Endothelial cell of umbilical vein (primary cell): ENCODE measurements around the gene FAM98C. TPM values are rescaled to one million over a fixed set of nuclear protein-coding genes. Genes with fewer than 3 reads are reported as not detected.
"Not testable (repeated sequence)": the region's sequence is repeated elsewhere in the genome, so short reads cannot be mapped to it uniquely, and the experiment has no call there.

Experiments
- BruUV-seq: library from RNA; stranded (reverse); fragments of 400-500 nt; replicated peaks from 2 replicates; lab custom pipeline; 2021; lab: Mats Ljungman, UMichigan
- CTCF ChIA-PET: fragments of 300-600, 350-600 bp; sonication (Branson Sonifier 250); formaldehyde crosslinking; loops from one replicate; lab custom pipeline; 2021; ENCODE audit warnings: antibody characterized with exemption, inconsistent platforms; lab: Charles Lee
- POLR2A ChIA-PET: fragments of 300-600, 350-600 bp; sonication (Branson Sonifier 250); formaldehyde crosslinking; loops from one replicate; lab custom pipeline; 2021; ENCODE audit warnings: antibody characterized with exemption, inconsistent platforms; lab: Charles Lee
- DNase-seq: peaks from one replicate; pipeline ENCODE4 v3.0.0-alpha.2; 2011; ENCODE audit warnings: low read depth, low spot score
- FAIRE-seq: peaks from 2 replicates; lab custom pipeline; 2011; peaks lifted over from hg19 to GRCh38; lab: Jason Lieb, UNC
- H2AFZ ChIP-seq: 2 replicates; pipeline ENCODE4 v1.6.0; 2012; ENCODE audit warnings: low read depth, low read length, control low read depth, inconsistent platforms
- H3K27ac ChIP-seq: 2 replicates; pipeline ENCODE4 v1.5.1; 2011; ENCODE audit warnings: low read depth, mild to moderate bottlenecking, control low read depth, low read length, moderate library complexity; ENCODE audit not compliant: insufficient read depth
- H3K27me3 ChIP-seq, 2 experiments: 2 replicates each; pipeline versions ENCODE4 v1.6.0 to v1.6.1; 2011; ENCODE audit warnings: low read length in 2 of 2, mixed read lengths in 1 of 2; ENCODE audit not compliant: control insufficient read depth in 2 of 2, insufficient read depth in 2 of 2
- H3K36me3 ChIP-seq, 2 experiments: 2 replicates in 1 of 2; 3 replicates in 1 of 2; pipeline ENCODE4 v1.5.1; 2011; ENCODE audit warnings: low read length in 2 of 2, mild to moderate bottlenecking in 1 of 2, moderate library complexity in 1 of 2; ENCODE audit not compliant: control insufficient read depth in 2 of 2, insufficient read depth in 2 of 2; ENCODE audit errors: extremely low read depth in 1 of 2
- H3K4me1 ChIP-seq: 3 replicates; pipeline ENCODE4 v1.5.1; 2011; ENCODE audit warnings: mild to moderate bottlenecking, low read length; ENCODE audit not compliant: control insufficient read depth, insufficient read depth; ENCODE audit errors: extremely low read depth
- H3K4me2 ChIP-seq: 2 replicates; pipeline ENCODE4 v1.6.1; 2011; ENCODE audit warnings: low read length, control low read depth, mixed read lengths; ENCODE audit not compliant: insufficient read depth
- H3K4me3 ChIP-seq, 3 experiments: fragments of 200-600 bp in 1 of 3; sonication (generic), shearing (Covaris generic) in 1 of 3; replicated peaks in 1 of 3; 2 replicates each; pipeline ENCODE4 v1.5.1; 2011 to 2016; ENCODE audit warnings: control low read depth in 3 of 3, low read length in 3 of 3, mild to moderate bottlenecking in 2 of 3, inconsistent platforms in 1 of 3, low read depth in 1 of 3, moderate library complexity in 1 of 3; ENCODE audit not compliant: insufficient read depth in 1 of 3
- H3K79me2 ChIP-seq: 2 replicates; pipeline ENCODE4 v1.6.0; 2012; ENCODE audit warnings: low read length, inconsistent platforms; ENCODE audit not compliant: control insufficient read depth, insufficient read depth
- H3K9ac ChIP-seq: replicated peaks from 2 replicates; pipeline ENCODE3; 2011; ENCODE audit warnings: low read length, control low read depth; ENCODE audit not compliant: insufficient read depth; ENCODE audit errors: extremely low read depth
- H3K9me1 ChIP-seq: replicated peaks from 3 replicates; pipeline ENCODE4 v1.6.0; 2011; ENCODE audit warnings: mild to moderate bottlenecking, low read length; ENCODE audit not compliant: control insufficient read depth, insufficient read depth; ENCODE audit errors: extremely low read depth
- H3K9me3 ChIP-seq: replicated peaks from 2 replicates; pipeline ENCODE4 v1.5.1; 2012; ENCODE audit warnings: low read length, inconsistent platforms; ENCODE audit not compliant: control insufficient read depth, insufficient read depth
- H4K20me1 ChIP-seq: replicated peaks from 2 replicates; pipeline ENCODE3; 2011; ENCODE audit warnings: mild to moderate bottlenecking, low read length; ENCODE audit not compliant: control insufficient read depth, insufficient read depth; ENCODE audit errors: extremely low read depth
- EZH2 ChIP-seq: IDR thresholded peaks from 2 replicates; pipeline ENCODE4 v1.6.1; 2012; ENCODE audit warnings: borderline replicate concordance, low read depth, mild to moderate bottlenecking, moderate library complexity, low read length, inconsistent platforms; ENCODE audit not compliant: severe bottlenecking
- FOS ChIP-seq: IDR thresholded peaks from 2 replicates; pipeline ENCODE4 v1.6.1; 2011; ENCODE audit warnings: mild to moderate bottlenecking, low read length, moderate library complexity, borderline replicate concordance; ENCODE audit not compliant: insufficient read depth
- GATA2 ChIP-seq: IDR thresholded peaks from 2 replicates; pipeline ENCODE4 v1.7.0; 2011; ENCODE audit warnings: low read depth, mild to moderate bottlenecking, moderate library complexity, mixed read lengths, low read length; ENCODE audit not compliant: insufficient read length, insufficient read depth
- JUN ChIP-seq: IDR thresholded peaks from 2 replicates; pipeline ENCODE4 v1.6.1; 2011; ENCODE audit warnings: borderline replicate concordance, low read depth; ENCODE audit not compliant: insufficient read length, insufficient read depth
- MYC ChIP-seq: IDR thresholded peaks from one replicate; pipeline ENCODE4 v1.6.1; 2011; ENCODE audit warnings: mild to moderate bottlenecking, low read depth, low read length
- POLR2A ChIP-seq: IDR thresholded peaks from 2 replicates; pipeline ENCODE4 v1.6.1; 2012; ENCODE audit warnings: low read depth, mild to moderate bottlenecking, control low read depth, low read length
- POLR2AphosphoS5 ChIP-seq: IDR thresholded peaks from 2 replicates; pipeline ENCODE4 v1.6.1; 2012; ENCODE audit warnings: low read depth, mild to moderate bottlenecking, control low read depth, low read length, moderate library complexity; ENCODE audit not compliant: insufficient read depth
- dilution Hi-C: fragments of 300-500 bp; cut with MboI; formaldehyde crosslinking; loops from one replicate; pipeline ENCODE4 v1.15.0; 2019; ENCODE audit warnings: low sequenced_read_pairs; ENCODE audit not compliant: extremely low pct_ligation_motif_present
- intact Hi-C: fragments of 100-400 bp; cut with micrococcal nuclease; formaldehyde crosslinking; loops from one replicate; pipeline ENCODE4 v1.10.0; 2022
- polyA plus RNA-seq, 4 experiments: library from polyadenylated mRNA; depleted of rRNA in 3 of 4; stranded (reverse) in 3 of 4; unstranded in 1 of 4; fragments of >200 nt; gene quantifications; 2 replicates each; pipeline versions ENCODE4 v1.2.1 to v1.2.3, GENCODE V29; 2011 to 2012; ENCODE audit warnings: missing spikeins in 1 of 4
- total RNA-seq: library from RNA; stranded (reverse); gene quantifications from 2 replicates; pipeline ENCODE4 v1.2.3, GENCODE V29; 2021
- TF ChIP-seq, protein P1 (sequence below): IDR thresholded peaks from 2 replicates; pipeline ENCODE4 v1.6.1; 2011; ENCODE audit not compliant: insufficient read depth, insufficient read length
- TF ChIP-seq, protein P2 (sequence below), 2 donors: IDR thresholded peaks; 1 replicate in 1 of 2; 2 replicates in 1 of 2; pipeline ENCODE4 v1.5.1; 2011; ENCODE audit warnings: low read length in 2 of 2, mild to moderate bottlenecking in 2 of 2, moderate library complexity in 2 of 2, control low read depth in 1 of 2, inconsistent platforms in 1 of 2, low read depth in 1 of 2; ENCODE audit not compliant: insufficient read depth in 1 of 2; ENCODE audit errors: extremely low read depth in 1 of 2

FAM98C gene
- total and polyA plus RNA-seq, 2 donors (not counting 3 experiments of a cell fraction or from before 2014, with no cell fraction given), result 12.6 to 13.0 TPM

DNA sequence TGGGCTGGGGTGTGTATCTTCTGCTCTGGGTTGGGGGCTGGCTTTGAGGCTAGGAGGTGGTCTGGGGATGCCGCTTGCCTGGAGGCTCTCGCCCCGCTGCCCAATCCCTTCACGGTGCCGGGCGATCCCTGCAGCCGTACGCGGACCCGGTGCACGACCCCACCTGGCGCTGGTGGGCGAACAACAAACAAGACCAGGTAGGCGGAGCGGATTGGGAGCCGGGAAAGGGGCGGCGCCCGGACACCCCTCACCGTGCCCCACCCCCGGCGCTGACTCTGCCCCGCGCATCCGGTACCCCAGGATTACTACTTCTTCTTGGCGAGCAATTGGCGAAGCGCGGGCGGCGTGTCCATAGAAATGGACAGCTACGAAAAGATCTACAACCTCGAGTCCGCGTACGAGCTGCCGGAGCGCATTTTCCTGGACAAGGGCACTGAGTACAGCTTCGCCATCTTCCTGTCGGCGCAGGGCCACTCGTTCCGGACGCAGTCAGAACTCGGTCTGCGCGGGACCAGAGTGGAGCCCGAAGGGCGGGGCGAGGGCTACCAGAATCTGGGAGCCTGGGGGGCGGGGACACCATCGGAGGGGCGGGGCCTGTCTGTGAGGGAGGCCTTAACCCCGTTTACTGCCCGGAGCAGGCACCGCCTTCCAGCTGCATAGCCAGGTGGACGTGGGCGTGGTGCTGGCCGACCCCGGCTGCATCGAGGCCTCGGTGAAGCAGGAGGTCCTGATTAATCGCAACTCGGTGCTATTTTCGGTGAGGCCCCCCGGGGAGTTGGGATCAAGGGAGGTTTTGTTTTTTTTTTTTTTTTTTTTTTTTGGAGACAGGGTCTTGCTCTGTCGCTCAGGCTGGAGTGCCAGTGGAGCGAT, 40.6 kb upstream of the FAM98C start:
- no TSS peak for BruUV-seq
- Histone ChIP-seq H3K9me1 (no peaks in the 10 kb centered on the region), H3K27ac (no peak overlapping the region), H3K9ac (no peak overlapping the region), H3K36me3 (no peaks in the 10 kb centered on the region), H3K4me1 (peaks cover 3% of the 10 kb centered on the region), H4K20me1 (no peaks in the 10 kb centered on the region), H2AFZ (peak overlapping the region; percentile 96), H3K4me2 (peak overlapping the region; percentile 72), H3K79me2 (no peaks in the 10 kb centered on the region), H3K27me3 (peaks cover 9 to 14% of the 10 kb centered on the region in 2 experiments), H3K9me3 (no peaks in the 10 kb centered on the region), H3K4me3 (peak overlapping the region; percentile 42 to 49 (median 45))
- TF ChIP-seq MYC (no peak), POLR2AphosphoS5 (no peak), GATA2 (no peak), JUN (no peak), POLR2A (no peak), EZH2 (no peak), FOS (no peak)
- TF ChIP-seq, protein P1, sequence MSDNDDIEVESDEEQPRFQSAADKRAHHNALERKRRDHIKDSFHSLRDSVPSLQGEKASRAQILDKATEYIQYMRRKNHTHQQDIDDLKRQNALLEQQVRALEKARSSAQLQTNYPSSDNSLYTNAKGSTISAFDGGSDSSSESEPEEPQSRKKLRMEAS, result no peak
- TF ChIP-seq, protein P2, sequence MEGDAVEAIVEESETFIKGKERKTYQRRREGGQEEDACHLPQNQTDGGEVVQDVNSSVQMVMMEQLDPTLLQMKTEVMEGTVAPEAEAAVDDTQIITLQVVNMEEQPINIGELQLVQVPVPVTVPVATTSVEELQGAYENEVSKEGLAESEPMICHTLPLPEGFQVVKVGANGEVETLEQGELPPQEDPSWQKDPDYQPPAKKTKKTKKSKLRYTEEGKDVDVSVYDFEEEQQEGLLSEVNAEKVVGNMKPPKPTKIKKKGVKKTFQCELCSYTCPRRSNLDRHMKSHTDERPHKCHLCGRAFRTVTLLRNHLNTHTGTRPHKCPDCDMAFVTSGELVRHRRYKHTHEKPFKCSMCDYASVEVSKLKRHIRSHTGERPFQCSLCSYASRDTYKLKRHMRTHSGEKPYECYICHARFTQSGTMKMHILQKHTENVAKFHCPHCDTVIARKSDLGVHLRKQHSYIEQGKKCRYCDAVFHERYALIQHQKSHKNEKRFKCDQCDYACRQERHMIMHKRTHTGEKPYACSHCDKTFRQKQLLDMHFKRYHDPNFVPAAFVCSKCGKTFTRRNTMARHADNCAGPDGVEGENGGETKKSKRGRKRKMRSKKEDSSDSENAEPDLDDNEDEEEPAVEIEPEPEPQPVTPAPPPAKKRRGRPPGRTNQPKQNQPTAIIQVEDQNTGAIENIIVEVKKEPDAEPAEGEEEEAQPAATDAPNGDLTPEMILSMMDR (IDR thresholded peaks at IDR 0.05; ENCODE audit: extremely low read depth in 1 of 2, insufficient read depth in 1 of 2, low read depth in 1 of 2, low read length in 2 of 2), result no peak
- FAIRE-seq (peak; percentile 87), DNase-seq (peak; percentile 55)
- dilution Hi-C loops, result no loop called here
- POLR2A ChIA-PET, result interaction anchor here (1.7 kb wide), 1 partner anchor 12 kb away, joined by 7 read pairs; the partner anchor contains the start of gene PSMD8
- CTCF ChIA-PET, result interaction anchor here (0.6 to 1.9 kb wide), 5 partner anchors 10 to 40 kb away, joined by 3 to 9 read pairs (median 3); partner anchors contain the start of genes FAM98C and PSMD8
- intact Hi-C loops, result loop anchor here (1.0 to 2.0 kb wide), 3 partner anchors 12 to 26 kb away; partner anchors contain the start of genes GGN, PSMD8 and SPRED3

DNA sequence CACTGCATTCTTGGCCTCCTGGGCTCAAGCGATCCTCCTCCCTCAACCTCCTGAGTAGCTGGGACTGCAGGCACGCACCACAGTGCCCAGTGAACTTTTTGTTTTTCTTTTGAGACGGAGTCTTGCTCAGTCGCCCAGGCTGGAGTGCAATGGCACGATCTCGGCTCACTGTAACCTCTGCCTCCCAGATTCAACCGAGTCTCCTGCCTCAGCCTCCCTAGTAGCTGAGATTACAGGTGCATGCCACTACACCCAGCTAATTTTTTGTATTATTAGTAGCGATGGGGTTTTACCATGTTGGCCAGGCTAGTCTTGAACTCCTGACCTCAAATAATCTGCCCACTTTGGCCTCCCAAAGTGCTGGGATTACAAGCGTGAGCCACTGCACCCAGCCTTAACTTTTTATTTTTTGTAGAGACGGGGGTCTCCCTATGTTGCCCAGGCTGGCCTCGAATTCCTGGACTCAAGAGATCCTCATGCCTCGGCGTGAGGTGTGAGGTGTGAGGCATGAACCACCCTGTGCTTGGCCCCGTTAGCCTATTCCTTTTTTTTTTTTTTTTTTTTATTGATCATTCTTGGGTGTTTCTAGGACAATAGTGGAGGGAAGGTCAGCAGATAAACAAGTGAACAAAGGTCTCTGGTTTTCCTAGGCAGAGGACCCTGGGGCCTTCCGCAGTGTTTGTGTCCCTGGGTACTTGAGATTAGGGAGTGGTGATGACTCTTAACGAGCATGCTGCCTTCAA, 39.8 kb upstream of the FAM98C start:
- Histone ChIP-seq H3K4me2 (peak overlapping the region; percentile 72), H3K27me3 (peaks cover 9 to 14% of the 10 kb centered on the region in 2 experiments), H2AFZ (peak overlapping the region; percentile 38)
- peak; percentile 59 for FAIRE-seq
- DNase-seq, H3K36me3 ChIP-seq, H3K27ac ChIP-seq, dilution Hi-C loops, H4K20me1 ChIP-seq, H3K4me1 ChIP-seq, H3K9ac ChIP-seq, H3K9me3 ChIP-seq, H3K79me2 ChIP-seq, H3K4me3 ChIP-seq, BruUV-seq, H3K9me1 ChIP-seq: not testable (repeated sequence)
- ChIA-PET POLR2A (interaction anchor here (1.7 kb wide), 1 partner anchor 11 kb away, joined by 7 read pairs; the partner anchor contains the start of gene PSMD8), CTCF (interaction anchor here (0.6 to 1.9 kb wide), 2 partner anchors 11 to 40 kb away, joined by 3 to 9 read pairs; partner anchors contain the start of genes FAM98C and PSMD8)
- intact Hi-C loops, result loop anchor here (1.0 to 2.0 kb wide), 3 partner anchors 11 to 27 kb away; partner anchors contain the start of genes GGN, PSMD8 and SPRED3
